GM20431 (cell line): Measurements from ENCODE around the gene ANKRD28.

Experiments used
- in situ Hi-C: fragments of 300-500 bp; cut with MseI, MboI; formaldehyde crosslinking; loops from one replicate; pipeline ENCODE4 v1.15.0; 2020; ENCODE audit warnings: low sequenced_read_pairs; ENCODE audit not compliant: unreplicated experiment

The ANKRD28 gene

GRCh38 chr3:15805756-15806266 lies 8.0 kb upstream of the ANKRD28 start:
- in situ Hi-C loops = loop anchor here (25.0 kb wide), 1 partner anchor 169 kb away; no protein-coding TSS in a partner anchor

DNA sequence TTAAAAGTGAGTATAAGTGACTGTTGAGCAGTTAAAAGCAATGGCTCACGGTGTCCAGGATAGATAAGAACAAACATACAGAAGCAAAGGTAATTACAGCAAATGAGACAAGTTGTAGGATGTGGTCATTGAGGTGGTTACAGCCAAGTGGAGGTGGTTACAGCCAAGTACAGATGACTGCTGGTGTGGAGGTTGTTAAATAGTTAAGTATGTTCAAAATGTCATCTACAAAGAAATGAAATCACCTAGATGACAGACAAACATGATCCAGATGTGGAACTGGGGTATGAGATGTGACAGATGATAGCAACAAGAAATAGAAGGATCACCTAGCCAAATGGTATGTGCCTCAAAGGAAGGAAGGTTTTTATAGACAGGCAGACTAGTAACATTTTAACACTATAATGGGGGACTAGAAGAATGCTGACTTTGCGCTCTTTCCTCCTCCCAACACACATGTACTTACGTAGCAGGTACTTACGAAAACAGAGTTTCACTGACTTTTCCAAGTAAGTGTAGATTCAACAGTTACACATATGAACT lies 6.8 kb upstream of the ANKRD28 start:
- in situ Hi-C loops = loop anchor here (25.0 kb wide), 1 partner anchor 167 kb away; no protein-coding TSS in a partner anchor

GRCh38 chr3:15803921-15804320 lies 6.1 kb upstream of the ANKRD28 start:
- in situ Hi-C loops = loop anchor here (25.0 kb wide), 1 partner anchor 167 kb away; no protein-coding TSS in a partner anchor

DNA sequence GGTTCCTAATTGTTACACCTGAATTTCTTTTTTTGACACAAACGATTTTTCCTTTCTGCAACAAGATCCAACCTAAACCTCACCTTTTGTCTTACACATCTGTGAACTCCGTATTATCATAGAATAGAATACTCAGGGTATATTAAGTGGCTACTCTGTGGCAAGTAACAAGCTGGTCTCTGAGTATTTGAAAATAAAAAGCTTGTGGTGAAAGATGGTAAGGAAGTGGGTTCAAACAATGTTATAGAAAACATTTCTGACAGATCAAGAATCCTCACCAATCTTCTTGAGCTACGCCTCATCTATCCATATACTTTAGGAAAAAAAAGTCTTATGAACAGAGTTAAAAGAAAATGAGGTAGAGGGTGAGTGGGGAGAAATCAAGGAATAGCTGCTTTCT lies 3.5 kb upstream of the ANKRD28 start:
- in situ Hi-C loops = loop anchor here (25.0 kb wide), 1 partner anchor 164 kb away; no protein-coding TSS in a partner anchor

GRCh38 chr3:15800780-15801179 lies 3.0 kb upstream of the ANKRD28 start:
- in situ Hi-C loops = loop anchor here (25.0 kb wide), 1 partner anchor 163 kb away; no protein-coding TSS in a partner anchor

- in situ Hi-C loops = loop anchor here (25.0 kb wide), 1 partner anchor 163 kb away; no protein-coding TSS in a partner anchor
These were observed 2.5 kb upstream of the ANKRD28 start for GRCh38 chr3:15800327-15800726.

DNA sequence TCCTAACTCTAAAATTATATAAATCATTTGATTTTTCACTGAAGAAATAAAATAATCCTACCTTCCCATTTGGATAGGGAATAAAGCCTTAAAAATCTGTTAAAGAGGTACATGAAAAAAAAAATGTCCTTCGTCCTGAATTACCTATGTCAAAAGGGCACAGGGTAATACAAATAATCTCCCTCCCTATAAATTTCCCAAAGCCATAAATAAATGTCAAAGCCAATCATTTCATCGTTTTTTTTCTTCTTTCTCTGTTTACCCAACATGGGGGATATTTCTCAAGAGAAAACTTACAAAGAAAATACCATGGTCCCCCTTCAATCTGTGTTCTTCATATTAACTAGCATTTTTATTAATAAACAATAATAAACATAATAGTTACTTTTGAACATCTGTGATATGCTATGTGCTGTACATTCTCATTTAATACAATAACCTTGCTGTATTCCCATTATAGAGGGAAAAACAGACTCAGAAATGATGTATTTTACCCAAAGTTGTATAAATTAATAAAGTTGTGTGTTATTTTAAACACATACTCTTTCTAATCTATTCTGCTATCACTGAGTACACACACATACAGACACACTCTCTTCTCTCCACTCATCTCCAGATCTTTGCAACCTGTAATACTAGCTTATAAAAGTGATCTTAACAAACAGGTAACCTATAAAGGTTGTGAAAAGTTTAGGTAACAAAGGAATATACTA lies 910 bp upstream of the ANKRD28 start:
- in situ Hi-C loops = no loop called here

- in situ Hi-C loops = no loop called here
These were observed 773 bp downstream of the ANKRD28 start for GRCh38 chr3:15796771-15797641.

GRCh38 chr3:15796331-15796730 lies 1.4 kb downstream of the ANKRD28 start:
- in situ Hi-C loops = no loop called here

DNA sequence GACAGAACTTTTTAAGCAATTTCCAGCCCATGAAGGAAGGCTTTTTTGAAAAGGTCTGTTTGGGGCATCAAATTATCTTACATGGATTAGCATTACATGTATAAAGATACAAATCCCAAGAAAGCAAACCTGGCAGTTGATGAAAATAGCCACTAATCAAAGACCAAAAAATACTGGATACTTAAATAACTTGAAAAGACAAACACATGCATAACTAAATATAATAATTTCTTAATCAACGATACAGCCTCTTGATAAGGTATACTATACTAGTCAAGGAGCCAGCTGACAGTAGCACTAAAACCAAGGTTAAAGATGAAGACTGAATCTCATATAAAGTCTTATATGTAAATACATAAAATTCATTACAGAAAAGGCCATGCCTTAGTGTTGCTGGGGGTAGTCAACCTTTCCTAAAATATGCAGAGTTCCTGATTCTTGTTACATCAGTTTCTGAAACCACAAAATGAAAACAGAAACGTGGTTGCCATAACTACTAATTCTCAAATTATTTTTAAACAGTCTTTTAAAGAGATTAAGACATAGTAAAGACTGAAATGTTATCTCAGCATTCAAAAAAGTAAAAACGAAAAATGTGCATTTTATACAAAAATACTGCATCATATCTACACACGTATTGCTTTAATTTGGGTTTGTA lies 2.0 kb downstream of the ANKRD28 start:
- in situ Hi-C loops = no loop called here

DNA sequence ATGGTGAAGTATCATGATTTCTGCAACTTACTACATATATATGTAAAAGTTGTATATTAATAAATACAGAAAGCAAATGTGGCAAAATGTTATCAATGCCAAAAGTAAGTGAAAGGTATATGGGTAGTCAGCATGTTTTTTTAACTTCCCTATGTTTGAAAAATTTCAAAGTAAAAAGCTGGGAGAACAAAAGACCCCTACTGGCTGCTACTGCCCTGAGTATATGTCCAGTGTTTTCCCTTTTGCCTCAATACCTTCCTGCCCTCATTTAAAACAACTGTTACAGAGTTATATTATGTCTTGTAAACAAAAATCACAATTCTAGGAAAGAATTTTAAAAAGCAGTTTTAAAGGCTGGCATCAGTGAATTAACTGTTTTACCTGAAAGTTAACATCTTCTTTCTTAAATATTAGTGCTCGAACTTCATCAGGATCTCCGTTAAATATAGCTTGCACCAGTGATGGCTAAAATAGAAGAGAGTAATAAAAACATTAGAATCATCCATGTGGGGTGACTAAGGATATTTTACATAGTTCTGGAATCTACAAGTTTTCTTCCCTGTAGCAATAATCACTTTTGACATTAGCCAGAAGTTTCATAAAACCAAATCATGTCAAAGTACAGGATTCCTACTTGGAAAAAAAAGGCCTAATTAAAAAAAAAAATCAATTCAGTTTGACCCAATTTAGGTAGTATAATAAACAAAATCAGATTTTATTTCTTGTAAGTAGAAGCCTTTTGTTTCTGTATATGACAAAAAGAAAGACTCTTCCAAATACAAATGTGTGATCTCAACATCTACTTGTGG lies 2.7 kb downstream of the ANKRD28 start:
- in situ Hi-C loops = no loop called here

GRCh38 chr3:15794303-15794771 lies 3.4 kb downstream of the ANKRD28 start:
- in situ Hi-C loops = no loop called here

DNA sequence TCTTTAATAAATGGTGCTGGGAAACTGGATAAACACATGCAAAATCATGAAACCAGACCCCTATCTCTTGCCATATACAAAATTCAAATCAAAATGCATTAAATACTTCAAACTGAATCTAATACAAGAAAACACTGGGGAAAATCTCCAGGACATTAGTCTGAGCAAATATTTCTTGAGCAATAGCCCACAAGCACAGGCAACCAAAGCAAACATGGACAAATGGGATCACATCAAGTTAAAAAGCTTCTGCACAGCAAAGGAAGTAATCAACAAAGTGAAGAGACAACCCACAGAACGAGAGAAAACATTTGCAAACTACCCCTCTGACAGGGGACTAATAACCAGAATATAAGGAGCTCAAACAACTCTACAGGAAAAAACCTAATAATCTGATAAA lies 6.3 kb downstream of the ANKRD28 start:
- in situ Hi-C loops = no loop called here

DNA sequence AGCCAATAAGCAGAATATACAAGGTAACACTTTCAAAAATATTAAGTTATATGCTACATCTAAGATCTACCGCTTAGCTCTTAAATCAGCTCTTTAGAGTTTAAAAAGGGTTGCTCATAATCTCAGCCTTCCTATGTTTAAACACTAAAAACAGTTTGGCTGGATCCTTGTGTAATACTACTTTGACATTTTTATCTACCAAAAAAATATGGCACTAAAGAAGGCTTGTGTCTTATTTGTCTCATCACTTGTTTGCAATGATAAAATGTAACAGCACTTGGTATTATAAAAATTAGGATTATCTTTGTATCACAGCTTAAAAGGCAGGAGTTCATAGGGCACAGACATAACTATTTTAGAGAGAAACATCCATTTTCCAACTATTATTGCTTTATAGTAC lies 9.8 kb downstream of the ANKRD28 start:
- in situ Hi-C loops = no loop called here

- in situ Hi-C loops = no loop called here
These were observed 10.3 kb downstream of the ANKRD28 start for GRCh38 chr3:15787526-15787925.

GRCh38 chr3:15783361-15783969 lies 14.3 kb downstream of the ANKRD28 start:
- in situ Hi-C loops = no loop called here

DNA sequence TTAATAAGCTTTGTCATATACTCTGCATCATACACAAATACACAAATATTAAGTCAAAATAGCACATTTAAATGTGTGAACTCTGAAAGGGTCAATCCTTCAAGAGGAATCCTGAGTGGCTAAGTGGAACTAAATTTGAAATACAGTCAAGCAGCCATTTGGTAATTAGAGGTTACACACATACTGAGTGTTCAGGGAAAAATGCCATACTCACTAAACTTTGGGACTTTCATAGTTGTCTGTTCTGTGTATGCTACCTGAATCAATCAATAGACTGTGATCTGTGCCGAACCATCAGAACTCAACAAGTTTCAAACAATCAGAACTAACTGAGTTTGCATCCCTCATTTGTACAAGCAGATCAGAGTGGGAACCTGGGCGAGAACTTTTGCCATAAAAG lies 15.3 kb downstream of the ANKRD28 start:
- in situ Hi-C loops = no loop called here

DNA sequence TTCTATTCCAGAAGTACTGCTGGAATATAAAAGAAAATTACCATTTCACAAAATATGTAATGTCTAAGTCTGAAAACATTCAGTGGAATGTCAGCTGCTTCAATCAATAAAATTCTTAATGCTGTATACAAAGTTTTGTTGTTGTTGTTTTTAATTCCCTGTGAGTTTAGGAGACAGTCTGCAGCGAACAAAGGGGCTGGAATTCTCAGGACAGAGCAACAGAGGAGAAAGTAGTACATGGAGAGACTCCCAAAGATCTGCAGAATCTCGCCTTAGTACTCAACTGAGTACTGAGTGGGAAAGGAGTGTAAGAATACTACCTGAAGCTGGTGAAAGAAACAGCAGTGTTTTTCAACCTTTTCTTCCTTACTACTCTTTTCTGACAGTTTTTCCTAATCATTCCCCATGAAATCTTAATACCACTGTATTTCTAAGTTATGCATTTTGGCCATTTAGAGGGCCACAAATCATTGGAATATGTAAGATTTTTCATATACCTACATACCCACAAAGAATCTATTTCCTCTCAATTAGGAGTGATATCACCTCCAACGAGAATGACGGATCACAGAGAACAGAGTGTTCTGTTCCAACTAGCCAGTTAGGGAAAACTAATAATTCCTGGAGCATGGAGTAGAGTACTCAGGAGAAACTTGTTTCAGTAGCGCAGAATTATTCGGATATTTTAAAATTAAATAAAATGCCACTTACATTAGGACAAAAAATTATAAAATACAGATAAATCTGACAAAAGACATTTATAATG lies 16.0 kb downstream of the ANKRD28 start:
- in situ Hi-C loops = no loop called here
